GM19351 (cell line): ENCODE results near the gene COX6B2.
A peak's percentile ranks its signal among the peaks of the same experiment; 100 is the strongest.
"Not testable (repeated sequence)": the region's sequence is repeated elsewhere in the genome, so short reads cannot be mapped to it uniquely, and the experiment has no call there.

Source experiments
- ATAC-seq: cut with Tn5 transposase; IDR thresholded peaks from one replicate; pipeline ENCODE4 v1.9.1; 2021; ENCODE audit warnings: mild to moderate bottlenecking, moderate library complexity; ENCODE audit not compliant: unreplicated experiment

The COX6B2 gene

GRCh38 chr19:55354698-55355212 lies at the start of gene COX6B2:
TSS of gene COX6B2 (minus strand) at chr19:55354719. CDS start at chr19:55354521, 198 bp downstream.
- no peak for ATAC-seq

DNA sequence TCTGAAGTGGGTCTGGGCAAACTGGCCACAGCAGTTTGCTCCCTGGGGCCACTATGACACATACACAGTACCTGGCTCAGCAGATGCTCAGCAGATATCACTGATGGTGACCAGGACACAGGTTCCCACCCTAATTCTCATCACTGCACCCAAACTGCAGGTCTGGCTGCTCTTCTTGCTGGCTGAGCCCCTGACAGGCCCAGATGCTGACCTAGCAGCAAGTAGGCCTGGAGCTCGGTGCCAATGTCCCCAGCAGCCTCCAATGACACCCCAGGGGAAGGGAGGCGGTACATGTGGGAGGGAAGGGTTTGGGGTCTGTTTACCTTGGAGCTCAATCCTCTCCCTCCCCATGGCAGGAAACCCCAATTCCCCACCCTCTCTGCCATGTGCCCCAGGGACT lies 48.0 kb upstream of the COX6B2 start:
- no peak for ATAC-seq

- ATAC-seq = not testable (repeated sequence)
Observed at GRCh38 chr19:55401390-55401789, 46.9 kb upstream of the COX6B2 start.

DNA sequence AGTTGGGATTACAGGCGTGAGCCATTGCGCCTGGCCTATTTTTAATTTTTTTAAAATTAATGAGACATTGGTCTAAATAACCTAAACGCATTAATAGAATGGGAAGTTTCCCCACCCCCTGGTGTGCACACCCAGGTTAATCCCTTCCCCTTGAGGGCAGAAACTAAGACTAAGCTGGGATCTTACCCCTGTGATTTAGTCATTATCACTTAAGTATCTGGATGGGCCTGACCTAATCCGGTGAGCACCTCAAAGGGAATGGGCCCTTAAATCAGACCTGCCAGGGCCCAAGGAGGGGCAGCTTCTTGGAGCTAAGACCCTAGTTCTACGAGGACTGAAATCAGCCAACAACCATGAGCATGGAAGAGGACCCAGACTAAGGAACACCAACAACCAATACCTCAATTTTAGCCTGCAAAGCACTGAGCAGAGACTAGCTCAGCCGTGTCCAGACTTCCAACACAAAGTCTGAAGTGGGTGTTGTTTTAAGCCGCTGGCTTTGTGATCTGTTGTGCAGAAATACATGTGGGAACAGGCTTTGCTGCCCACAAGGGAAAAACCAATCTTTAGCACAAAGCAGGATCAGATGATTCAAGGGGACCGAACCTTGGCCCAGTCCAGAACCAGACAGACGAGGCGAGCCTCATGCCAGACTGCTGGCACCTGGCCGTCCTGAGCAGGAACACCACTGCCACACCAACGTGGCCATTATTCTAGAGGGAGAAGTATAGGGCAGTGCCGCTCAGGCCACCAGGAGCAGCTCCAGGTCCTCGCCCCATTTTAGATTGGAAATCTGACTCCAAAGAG lies 46.0 kb upstream of the COX6B2 start:
- no peak for ATAC-seq

- ATAC-seq = no peak
Observed at GRCh38 chr19:55398200-55398925, 43.8 kb upstream of the COX6B2 start.

GRCh38 chr19:55392820-55393761 lies 38.6 kb upstream of the COX6B2 start:
- no peak for ATAC-seq

DNA sequence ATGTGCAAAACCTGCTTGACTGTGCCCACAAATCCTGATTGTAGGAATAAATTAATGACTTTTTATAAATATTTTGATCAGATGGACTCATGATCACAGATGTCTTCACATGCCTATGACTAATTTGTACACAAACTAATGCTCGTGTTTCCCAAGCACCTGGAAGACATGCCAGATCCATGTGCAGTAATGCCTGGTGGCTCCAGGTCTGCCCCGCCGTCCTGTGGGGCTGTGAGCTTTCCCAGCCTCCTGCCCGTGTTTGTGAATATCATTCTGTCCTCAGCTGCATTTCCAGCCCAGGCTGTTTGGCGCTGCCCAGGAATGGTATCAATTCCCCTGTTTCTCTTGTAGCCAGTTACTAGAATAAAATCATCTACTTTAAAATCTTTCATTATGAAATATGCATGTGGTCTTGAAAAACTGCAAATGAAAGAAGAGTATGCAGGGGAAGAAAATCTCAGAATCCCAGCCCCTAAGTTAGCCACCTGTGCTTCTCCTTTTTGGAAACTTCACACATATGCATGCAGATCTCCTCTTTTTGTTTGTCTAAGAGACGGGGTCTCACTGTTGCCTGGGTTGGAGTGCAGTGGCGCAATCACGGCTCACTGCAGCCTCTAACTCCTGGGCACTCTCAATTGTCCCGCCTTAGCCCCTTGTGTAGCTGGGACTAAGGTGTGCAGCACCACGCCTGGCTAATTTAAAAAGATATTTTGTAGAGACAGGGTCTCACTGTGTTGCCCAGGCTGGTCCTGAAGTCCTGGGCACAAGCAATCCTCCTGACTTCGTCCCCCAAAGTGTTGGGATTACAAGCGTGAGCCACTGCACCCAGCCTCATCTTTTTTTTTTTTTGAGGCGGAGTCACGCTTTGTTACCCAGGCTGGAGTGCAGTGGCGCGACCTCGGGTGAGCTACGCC lies 37.4 kb upstream of the COX6B2 start:
- ATAC-seq = no peak

- no peak for ATAC-seq
Observed at GRCh38 chr19:55391191-55391670, 36.7 kb upstream of the COX6B2 start.

DNA sequence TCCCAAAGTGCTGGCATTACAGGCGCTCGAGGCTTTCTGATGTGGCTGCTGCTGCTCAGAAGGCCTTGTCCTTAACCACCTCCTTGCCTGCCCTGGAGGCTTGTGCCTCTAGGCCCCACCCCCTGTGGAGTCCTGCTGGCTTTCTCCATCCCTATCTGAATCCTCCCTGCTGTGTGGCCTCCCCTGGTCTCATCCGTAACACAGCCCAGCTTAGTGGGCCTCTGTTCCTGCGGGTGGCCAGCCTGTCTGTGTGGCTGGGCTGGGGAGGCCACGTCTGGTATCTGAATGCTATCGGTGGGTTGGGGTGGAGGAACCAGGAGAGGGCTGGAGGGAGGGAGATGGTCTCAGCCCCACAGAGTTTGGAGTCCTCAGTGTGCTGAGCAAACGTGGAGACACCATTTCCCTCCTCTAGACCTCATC lies 36.0 kb upstream of the COX6B2 start:
- ATAC-seq = no peak

- no peak for ATAC-seq
Observed at GRCh38 chr19:55389386-55390317, 35.1 kb upstream of the COX6B2 start.

DNA sequence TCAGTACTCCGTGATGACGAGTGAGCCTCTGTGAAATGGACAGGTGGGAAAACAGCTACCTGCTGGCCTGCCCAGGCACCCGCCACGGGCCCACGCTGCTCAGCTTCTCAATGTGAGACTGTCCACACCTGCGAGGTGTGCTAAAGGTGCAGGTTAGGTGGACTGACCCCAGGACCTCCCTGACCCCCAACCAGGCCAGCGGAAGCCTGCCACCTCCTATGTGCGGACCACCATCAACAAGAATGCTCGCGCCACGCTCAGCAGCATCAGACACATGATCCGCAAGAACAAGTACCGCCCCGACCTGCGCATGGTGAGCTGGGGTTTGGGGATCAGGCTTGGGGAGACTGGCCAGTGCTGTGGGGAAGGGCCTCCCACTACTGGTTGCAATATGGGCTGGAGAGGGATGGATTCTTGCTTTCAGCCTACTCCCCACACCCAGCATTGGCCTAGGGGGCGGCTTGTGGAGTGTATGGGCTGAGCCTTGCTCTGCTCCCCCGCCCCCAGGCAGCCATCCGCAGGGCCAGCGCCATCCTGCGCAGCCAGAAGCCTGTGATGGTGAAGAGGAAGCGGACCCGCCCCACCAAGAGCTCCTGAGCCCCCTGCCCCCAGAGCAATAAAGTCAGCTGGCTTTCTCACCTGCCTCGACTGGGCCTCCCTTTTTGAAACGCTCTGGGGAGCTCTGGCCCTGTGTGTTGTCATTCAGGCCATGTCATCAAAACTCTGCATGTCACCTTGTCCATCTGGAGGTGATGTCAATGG lies 33.4 kb upstream of the COX6B2 start:
- ATAC-seq = no peak

DNA sequence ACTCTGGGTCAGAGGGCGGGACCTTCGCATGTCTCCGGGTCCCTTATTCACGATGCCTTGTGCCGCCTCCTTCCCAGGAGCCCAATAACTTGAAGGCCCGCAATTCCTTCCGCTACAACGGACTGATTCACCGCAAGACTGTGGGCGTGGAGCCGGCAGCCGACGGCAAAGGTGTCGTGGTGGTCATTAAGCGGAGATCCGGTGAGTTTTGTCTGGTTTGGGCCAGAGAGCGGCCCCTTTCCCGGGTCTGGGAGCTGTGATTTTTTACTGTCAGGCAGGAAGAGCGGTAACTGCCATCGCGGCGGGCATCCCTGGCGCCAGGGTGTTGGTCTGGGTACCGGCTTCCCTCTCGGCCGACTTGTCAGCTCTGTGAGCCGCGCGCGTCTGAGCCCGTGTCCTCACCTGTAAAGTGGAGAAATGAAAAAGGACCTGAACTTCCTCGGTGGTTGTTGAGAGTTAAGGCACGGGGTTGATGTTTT lies 32.0 kb upstream of the COX6B2 start:
- no peak for ATAC-seq

- ATAC-seq = peak; percentile 63
Observed at GRCh38 chr19:55385724-55386492, 31.4 kb upstream of the COX6B2 start, which contains the start of gene RPL28. TSS of gene RPL28 (plus strand) at chr19:55385932. CDS start at chr19:55386358, 426 bp downstream.

DNA sequence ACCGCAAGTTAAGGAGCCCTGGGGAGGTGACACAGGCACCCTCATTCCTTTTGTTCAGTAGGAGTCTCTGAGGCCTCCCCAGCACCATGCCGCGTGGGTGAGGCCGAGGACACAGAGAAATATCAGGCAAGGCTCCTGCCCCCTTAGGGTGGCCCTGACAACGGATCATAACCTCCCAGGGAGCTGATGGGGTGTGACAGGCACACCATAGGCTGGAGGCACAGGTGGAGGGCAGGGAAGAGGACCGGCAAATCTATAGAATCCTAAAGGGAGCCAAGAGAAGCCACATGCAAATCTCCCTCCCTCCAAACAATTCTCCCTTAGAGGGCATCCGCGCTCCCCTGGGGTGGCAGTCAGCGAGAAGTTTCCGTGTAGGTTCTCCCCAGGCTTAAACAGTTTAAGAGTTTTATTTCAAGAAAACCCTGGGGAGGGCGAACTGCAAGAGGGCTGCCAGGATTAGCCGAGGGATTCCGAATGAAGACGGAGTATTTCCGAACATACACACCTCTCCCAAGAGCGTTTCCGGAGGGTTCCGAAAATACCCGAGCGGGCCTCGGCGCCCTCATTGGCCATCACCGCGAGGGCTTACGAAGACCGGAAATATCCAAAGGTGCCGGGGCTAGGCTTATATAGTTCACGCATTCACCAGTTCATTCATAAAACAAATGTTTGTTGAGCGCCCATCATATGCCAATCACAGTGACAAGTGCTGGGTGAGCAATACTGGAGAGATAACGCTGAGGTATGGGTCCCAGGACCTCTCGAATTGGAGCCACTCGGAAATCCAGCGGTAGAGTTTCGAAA lies 30.6 kb upstream of the COX6B2 start:
- peak; percentile 41 for ATAC-seq

GRCh38 chr19:55384131-55384919 lies 29.8 kb upstream of the COX6B2 start, which contains the start of gene TMEM238:
TSS of gene TMEM238 (minus strand) at chr19:55384292. CDS start at chr19:55384259, 33 bp downstream.
- peak; percentile 17 for ATAC-seq
